HepG2 (cell line): ENCODE data around the gene PITHD1. TPM values are rescaled to one million over a fixed set of nuclear protein-coding genes. Genes with fewer than 3 reads are reported as not detected.

ENCODE experiments used
- ATAC-seq: fragments of 200-7000 bp; cut with Tn5 transposase; 3 replicates; pipeline ENCODE4 v1.9.1; 2020; ENCODE audit warnings: mild to moderate bottlenecking, moderate library complexity
- BruUV-seq: library from RNA; stranded (reverse); fragments of 400-500 nt; replicated peaks from 2 replicates; lab custom pipeline; 2021; lab: Mats Ljungman, UMichigan
- CTCF ChIA-PET: fragments of 300-600 bp; formaldehyde crosslinking; extraction: SDS; loops from one replicate; lab custom pipeline; 2021; ENCODE audit warnings: low total read pairs, inconsistent platforms, low intra/inter-chr PET ratio; lab: Yijun Ruan, JAX
- POLR2A ChIA-PET: fragments of 350-600 bp; sonication (Branson Sonifier 250); formaldehyde crosslinking; loops from one replicate; lab custom pipeline; 2020; ENCODE audit warnings: antibody characterized with exemption, inconsistent platforms; lab: Yijun Ruan, JAX
- DNase-seq: peaks from one replicate; pipeline ENCODE4 v3.0.0-alpha.2; 2015; ENCODE audit warnings: low spot score
- FAIRE-seq: peaks from 3 replicates; lab custom pipeline; 2011; peaks lifted over from hg19 to GRCh38; lab: Jason Lieb, UNC
- H2AFZ ChIP-seq: one replicate; pipeline ENCODE4 v1.6.1; 2011; ENCODE audit warnings: low read length, inconsistent platforms
- H3K27ac ChIP-seq: fragments of 300-600 bp; 3 replicates; pipeline ENCODE4 v1.8.0; 2011; ENCODE audit warnings: mixed run types, mild to moderate bottlenecking, mixed read lengths, low read length, inconsistent platforms; ENCODE audit not compliant: insufficient read depth; ENCODE audit errors: extremely low read length
- H3K27me3 ChIP-seq, 2 experiments: fragments of 200-600 bp in 1 of 2; 2 replicates in 1 of 2; 3 replicates in 1 of 2; pipeline versions ENCODE4 v1.6.0 to v1.8.0; 2011; ENCODE audit warnings: low read length in 2 of 2, mild to moderate bottlenecking in 2 of 2, moderate library complexity in 2 of 2, inconsistent platforms in 1 of 2; ENCODE audit not compliant: insufficient read depth in 2 of 2, control insufficient read depth in 1 of 2
- H3K36me3 ChIP-seq, 2 experiments: fragments of 200-600 bp in 1 of 2; replicated peaks in 1 of 2; 2 replicates in 1 of 2; 3 replicates in 1 of 2; pipeline versions ENCODE4 v1.5.1 to v1.8.0; 2011; ENCODE audit warnings: low read length in 2 of 2, inconsistent platforms in 1 of 2; ENCODE audit not compliant: insufficient read depth in 2 of 2, control insufficient read depth in 1 of 2
- H3K4me1 ChIP-seq: 2 replicates; pipeline ENCODE4 v1.5.1; 2012; ENCODE audit warnings: low read length, inconsistent platforms; ENCODE audit not compliant: insufficient read depth
- H3K4me2 ChIP-seq: 2 replicates; pipeline ENCODE4 v1.6.0; 2011; ENCODE audit warnings: low read depth, low read length, inconsistent platforms
- H3K4me3 ChIP-seq, 3 experiments: fragments of 200-600 bp in 1 of 3; sonication (generic), shearing (Covaris generic) in 1 of 3; replicated peaks in 1 of 3; 2 replicates each; pipeline ENCODE4 v1.5.1; 2011 to 2016; ENCODE audit warnings: low read length in 3 of 3, inconsistent platforms in 2 of 3, low read depth in 2 of 3, mild to moderate bottlenecking in 2 of 3, control low read depth in 1 of 3, mixed read lengths in 1 of 3; ENCODE audit not compliant: insufficient read depth in 1 of 3
- H3K79me2 ChIP-seq: one replicate; pipeline ENCODE4 v1.6.1; 2011; ENCODE audit warnings: low read length, inconsistent platforms; ENCODE audit not compliant: insufficient read depth
- H3K9ac ChIP-seq: 2 replicates; pipeline ENCODE4 v1.6.0; 2011; ENCODE audit warnings: mild to moderate bottlenecking, low read depth, low read length, inconsistent platforms; ENCODE audit not compliant: insufficient read depth
- H3K9me3 ChIP-seq: 2 replicates; pipeline ENCODE4 v1.5.1; 2012; ENCODE audit warnings: mild to moderate bottlenecking, low read length
- H4K20me1 ChIP-seq: 2 replicates; pipeline ENCODE4 v1.6.0; 2011; ENCODE audit warnings: inconsistent platforms, mild to moderate bottlenecking, low read length, moderate library complexity; ENCODE audit not compliant: insufficient read depth
- CEBPG ChIP-seq: IDR thresholded peaks from 2 replicates; pipeline ENCODE4 v1.6.1; 2016
- HMG20A ChIP-seq: IDR thresholded peaks from 2 replicates; pipeline ENCODE4 v1.6.1; 2016; ENCODE audit warnings: borderline replicate concordance
- HMGXB4 ChIP-seq, 2 experiments: sonication (generic) in 1 of 2; formaldehyde crosslinking in 1 of 2; IDR thresholded peaks; 2 replicates each; pipeline versions ENCODE4 v1.4.0 to v1.6.1; 2018 to 2020; ENCODE audit warnings: missing genetic modification reagents in 2 of 2, borderline replicate concordance in 1 of 2, low read depth in 1 of 2, mild to moderate bottlenecking in 1 of 2, missing biosample characterization in 1 of 2
- MAX ChIP-seq: IDR thresholded peaks from 2 replicates; pipeline ENCODE4 v1.6.1; 2012; ENCODE audit warnings: inconsistent platforms
- NFATC3 ChIP-seq: sonication (generic); formaldehyde crosslinking; IDR thresholded peaks from 2 replicates; pipeline ENCODE4 v1.5.1; 2020; ENCODE audit warnings: mild to moderate bottlenecking, missing genetic modification reagents
- SMC3 ChIP-seq: IDR thresholded peaks from 2 replicates; pipeline ENCODE4 v1.6.1; 2011; ENCODE audit warnings: low read length, improper control_type of control experiment
- SP4 ChIP-seq: sonication (generic); formaldehyde crosslinking; IDR thresholded peaks from 2 replicates; pipeline ENCODE4 v1.8.1; 2023; ENCODE audit warnings: mild to moderate bottlenecking, missing genetic modification reagents
- STAG1 ChIP-seq: sonication (generic); formaldehyde crosslinking; IDR thresholded peaks from 2 replicates; pipeline ENCODE4 v1.4.0; 2020; ENCODE audit warnings: missing genetic modification reagents
- ZNF609 ChIP-seq: sonication (generic); formaldehyde crosslinking; IDR thresholded peaks from 2 replicates; pipeline ENCODE4 v1.4.0; 2020; ENCODE audit warnings: mild to moderate bottlenecking, missing genetic modification reagents, borderline replicate concordance
- ZSCAN5A ChIP-seq: sonication (generic); formaldehyde crosslinking; IDR thresholded peaks from 2 replicates; pipeline ENCODE4 v1.8.0; 2022; ENCODE audit warnings: mild to moderate bottlenecking, missing genetic modification reagents, borderline replicate concordance
- WGBS: methylation state at CpG from one replicate; pipeline ENCODE4 v1.1.6; 2017; ENCODE audit warnings: low lambda C conversion rate; 5-methylcytosine and 5-hydroxymethylcytosine counted together
- in situ Hi-C: cut with HindIII; loops from 2 replicates; pipeline ENCODE4 v1.10.0; 2017; ENCODE audit warnings: low pct_unique_long_range_greater_than_20kb; ENCODE audit not compliant: extremely low pct_ligation_motif_present
- intact Hi-C: fragments of 100-400 bp; cut with micrococcal nuclease; formaldehyde crosslinking; loops from one replicate; pipeline ENCODE4 v1.10.0; 2022; ENCODE audit not compliant: unreplicated experiment
- polyA plus RNA-seq, 8 experiments: library from polyadenylated mRNA; depleted of rRNA in 3 of 8; stranded (reverse) in 7 of 8; unstranded in 1 of 8; fragments of >200 nt; fragmentation: Illumina TruSeq in 4 of 8; extraction: Trizol in 4 of 8; gene quantifications; 2 replicates each; pipeline versions ENCODE4 v1.2.1 to v1.2.3, GENCODE V29; 2011 to 2016; ENCODE audit warnings: low read depth in 4 of 8, missing spikeins in 1 of 8, mixed read lengths in 1 of 8; ENCODE audit not compliant: insufficient read depth in 1 of 8
- total RNA-seq, 5 experiments: library from RNA; depleted of rRNA; stranded (reverse); fragments of >200 nt; fragmentation: Illumina TruSeq; extraction: Trizol; gene quantifications; 2 replicates each; pipeline ENCODE4 v1.2.3, GENCODE V29; 2016; ENCODE audit warnings: low read depth in 1 of 5

PITHD1 gene
- total and polyA plus RNA-seq, 2 of the 13 experiments (the other 11 are each of a cell fraction or from before 2014, with no cell fraction given): 28.0 to 37.3 TPM

GRCh38 chr1:23743287-23744152 is 34.7 kb upstream of the PITHD1 start, which contains the start of gene ELOA (continued):
- TF ChIP-seq ZNF609 (CRISPR knock-in tag): 0 out of 2 replicates have a peak, but pooled peaks have one; percentile 47

- in situ Hi-C loops: loop anchor here (5.0 kb wide), 1 partner anchor 53 kb away; the partner anchor contains the start of gene RPL11
- H3K4me1 ChIP-seq: peaks cover 37% of the 10 kb centered on the region
- TF ChIP-seq STAG1: peak; percentile 9; the same call in 1 of the 2 replicates
- TF ChIP-seq SMC3: no peak
- no peak for TF ChIP-seq HMG20A (CRISPR knock-in tag)
- TF ChIP-seq HMGXB4 (CRISPR knock-in tag; IDR thresholded peaks at IDR 0.05; ENCODE audit: borderline replicate concordance in 1 of 2, low read depth in 1 of 2): peak in 1 of 2 experiments; percentile 29; a peak in 1 of 4 replicates
- no peak for TF ChIP-seq MAX
- no peak for TF ChIP-seq ZSCAN5A (CRISPR knock-in tag)
- 0 out of 2 replicates have a peak, but pooled peaks have one; percentile 7 for TF ChIP-seq CEBPG (CRISPR knock-in tag)
- no peak for TF ChIP-seq NFATC3 (CRISPR knock-in tag)
- no peak for TF ChIP-seq SP4 (CRISPR knock-in tag)
Observed at GRCh38 chr1:23745515-23745914, 32.7 kb upstream of the PITHD1 start.

More at GRCh38 chr1:23745515-23745914, 32.7 kb upstream of the PITHD1 start:
- Histone ChIP-seq H3K27ac (no peak overlapping the region), H3K9me3 (no peaks in the 10 kb centered on the region), H2AFZ (no peak overlapping the region), H3K27me3 (no peaks in the 10 kb centered on the region; a peak in 1 of 5 replicates), H3K79me2 (peaks cover 59% of the 10 kb centered on the region), H3K4me3 (peak overlapping the region in 2 of 3 experiments; percentile 81 to 93; a peak in 4 of 6 replicates), H4K20me1 (peaks cover 8% of the 10 kb centered on the region), H3K9ac (peak overlapping the region; percentile 89; the same call in 1 of the 2 replicates), H3K36me3 (peaks cover 3 to 23% of the 10 kb centered on the region in 2 experiments; a peak in 4 of 5 replicates), H3K4me2 (peak overlapping the region; percentile 92)
- intact Hi-C loops: loop anchor here (10.0 kb wide), 1 partner anchor 191 kb away; the partner anchor contains the start of gene ID3
- ATAC-seq: peak; percentile 23; the same call in 1 of the 3 replicates
- WGBS: 15% methylated on average over 1 of the region's 1 CpG
- CTCF ChIA-PET: no interaction called here
- FAIRE-seq: peak; percentile 87
- no TSS peak for BruUV-seq
- POLR2A ChIA-PET: interaction anchor here (1.0 to 4.5 kb wide), 3 partner anchors 32 to 80 kb away, joined by 3 to 42 read pairs (median 18); partner anchors contain the start of genes HMGCL, PITHD1 and RPL11
- DNase-seq: peak; percentile 58
